Measurements from ENCODE around the gene ZNF835. TPM values are rescaled to one million over a fixed set of nuclear protein-coding genes. Genes with fewer than 3 reads are reported as not detected.

Gene ZNF835
- total RNA-seq, 1 experiment from 2014 or later = 0.07 TPM

- peak overlapping the region in 1 of 2 experiments; percentile 55; a peak in 2 of 5 replicates for H3K4me3 Mint-ChIP-seq
- no peak overlapping the region for H3K27ac Mint-ChIP-seq
- peaks cover 85 to 88% of the 10 kb centered on the region in 2 experiments for H3K9me3 Mint-ChIP-seq
Measured at GRCh38 chr19:56670961-56671612, 470 bp downstream of the ZNF835 start.

More at GRCh38 chr19:56670961-56671612, 470 bp downstream of the ZNF835 start:
- no peak overlapping the region for H4K91ac ChIP-seq (ENCODE audit: insufficient read length, low read depth, low read length)
- no CpG with 5 or more reads among the region's 35 CpGs for WGBS (ENCODE audit: extremely low coverage, insufficient read length, low lambda C conversion rate)
- H3K23me2 ChIP-seq (ENCODE audit: insufficient read length, low read depth, low read length, poor library complexity, severe bottlenecking) = peaks cover 3% of the 10 kb centered on the region
- Mint-ChIP-seq H3K36me3 (ENCODE audit: insufficient read depth in 1 of 3, low read depth in 3 of 3) (peaks cover 15 to 16% (median 15%) of the 10 kb centered on the region in 3 experiments; a peak in 6 of 7 replicates), H3K4me1 (no peaks in the 10 kb centered on the region), H3K27me3 (ENCODE audit: low read depth) (peaks cover 3% of the 10 kb centered on the region)
- no peak overlapping the region for H3K27ac ChIP-seq (ENCODE audit: insufficient read length, low read depth, low read length)
- H3K9me3 ChIP-seq (ENCODE audit: control insufficient read depth, low read depth, low read length) = peaks cover 61% of the 10 kb centered on the region
- H3K4me1 ChIP-seq (ENCODE audit: insufficient read depth, low read length) = no peaks in the 10 kb centered on the region
- no peak overlapping the region for H2BK12ac ChIP-seq (ENCODE audit: insufficient read length, low read depth, low read length)
- no peak overlapping the region for H2AFZ ChIP-seq (ENCODE audit: low read length)
- no peak overlapping the region for H4K5ac ChIP-seq (ENCODE audit: insufficient read length, low read depth, low read length)
- H3K79me1 ChIP-seq (ENCODE audit: insufficient read depth, low read depth, low read length, poor library complexity, severe bottlenecking) = no peaks in the 10 kb centered on the region
- no peak overlapping the region for H3K23ac ChIP-seq (ENCODE audit: insufficient read length, low read depth, low read length)
- peak overlapping the region; percentile 38 for H3K9ac ChIP-seq (ENCODE audit: extremely low read depth, insufficient read length, low read length)
- H4K20me1 ChIP-seq (ENCODE audit: control insufficient read depth, insufficient read depth, insufficient read length) = no peaks in the 10 kb centered on the region
- H3T11ph ChIP-seq (ENCODE audit: low read length) = no peak overlapping the region
- H4K8ac ChIP-seq (replicated peaks; ENCODE audit: insufficient read length, low read depth, low read length) = no peak overlapping the region
- H3K4me2 ChIP-seq (ENCODE audit: insufficient read depth, insufficient read length, low read length) = peak overlapping the region; percentile 43
- TF ChIP-seq, protein P1, sequence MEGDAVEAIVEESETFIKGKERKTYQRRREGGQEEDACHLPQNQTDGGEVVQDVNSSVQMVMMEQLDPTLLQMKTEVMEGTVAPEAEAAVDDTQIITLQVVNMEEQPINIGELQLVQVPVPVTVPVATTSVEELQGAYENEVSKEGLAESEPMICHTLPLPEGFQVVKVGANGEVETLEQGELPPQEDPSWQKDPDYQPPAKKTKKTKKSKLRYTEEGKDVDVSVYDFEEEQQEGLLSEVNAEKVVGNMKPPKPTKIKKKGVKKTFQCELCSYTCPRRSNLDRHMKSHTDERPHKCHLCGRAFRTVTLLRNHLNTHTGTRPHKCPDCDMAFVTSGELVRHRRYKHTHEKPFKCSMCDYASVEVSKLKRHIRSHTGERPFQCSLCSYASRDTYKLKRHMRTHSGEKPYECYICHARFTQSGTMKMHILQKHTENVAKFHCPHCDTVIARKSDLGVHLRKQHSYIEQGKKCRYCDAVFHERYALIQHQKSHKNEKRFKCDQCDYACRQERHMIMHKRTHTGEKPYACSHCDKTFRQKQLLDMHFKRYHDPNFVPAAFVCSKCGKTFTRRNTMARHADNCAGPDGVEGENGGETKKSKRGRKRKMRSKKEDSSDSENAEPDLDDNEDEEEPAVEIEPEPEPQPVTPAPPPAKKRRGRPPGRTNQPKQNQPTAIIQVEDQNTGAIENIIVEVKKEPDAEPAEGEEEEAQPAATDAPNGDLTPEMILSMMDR (conservative IDR thresholded peaks at IDR 0.05) = no peak
- DNase-seq = no peak
- H2BK120ac ChIP-seq (ENCODE audit: low read depth, low read length, poor library complexity, severe bottlenecking) = no peak overlapping the region
- no peak overlapping the region for H3K4ac ChIP-seq (ENCODE audit: low read depth, low read length)
- no peaks in the 10 kb centered on the region; the same call in 1 of the 2 replicates for H3K79me2 ChIP-seq (ENCODE audit: insufficient read depth, low read length)
- no peak overlapping the region for H3K14ac ChIP-seq (ENCODE audit: insufficient read depth, low read length)
- no peak overlapping the region for H2BK5ac ChIP-seq (ENCODE audit: insufficient read length, low read length)
- no peak overlapping the region for H3K56ac ChIP-seq (ENCODE audit: insufficient read length, low read depth, low read length)
- H3K18ac ChIP-seq (ENCODE audit: insufficient read length, low read depth, low read length) = no peak overlapping the region
- no peaks in the 10 kb centered on the region for H3K27me3 ChIP-seq (ENCODE audit: insufficient read depth, low read length)
- H2BK20ac ChIP-seq (ENCODE audit: low read depth, low read length, poor library complexity, severe bottlenecking) = no peak overlapping the region
- H2AK5ac ChIP-seq (ENCODE audit: insufficient read length, low read length) = no peak overlapping the region
- no peak overlapping the region for H2BK15ac ChIP-seq (ENCODE audit: low read depth, low read length)
